GM23338 (cell line): ENCODE results near the gene CNNM2. TPM values are rescaled to one million over a fixed set of nuclear protein-coding genes. Genes with fewer than 3 reads are reported as not detected.

Source experiments
- ATAC-seq: fragments of 200-7000 bp; cut with Tn5 transposase; 3 replicates; pipeline ENCODE4 v1.9.1; 2020
- DNase-seq: peaks from one replicate; pipeline ENCODE4 v3.0.0-alpha.2; 2015; ENCODE audit warnings: low spot score
- H2AFZ ChIP-seq: fragments of 200-600 bp; sonication (generic); 2 replicates; pipeline ENCODE4 v1.8.0; 2016; ENCODE audit warnings: antibody characterized with exemption, mild to moderate bottlenecking, moderate library complexity
- H3F3A ChIP-seq: fragments of 200-600 bp; sonication (generic); replicated peaks from 2 replicates; pipeline ENCODE4 v1.8.0; 2017; ENCODE audit warnings: antibody characterized with exemption, mixed run types, low read depth
- H3K27ac ChIP-seq: fragments of 200-600 bp; sonication (generic); 2 replicates; pipeline ENCODE4 v1.6.1; 2016; ENCODE audit warnings: low read depth
- H3K27me3 ChIP-seq: fragments of 200-600 bp; sonication (generic); 2 replicates; pipeline ENCODE4 v1.8.0; 2016; ENCODE audit warnings: mild to moderate bottlenecking, mixed run types, moderate library complexity; ENCODE audit not compliant: insufficient read depth
- H3K36me3 ChIP-seq: fragments of 200-600 bp; sonication (generic); 2 replicates; pipeline ENCODE4 v1.8.0; 2016; ENCODE audit warnings: mild to moderate bottlenecking; ENCODE audit not compliant: insufficient read depth
- H3K4me1 ChIP-seq: fragments of 200-600 bp; sonication (generic); 2 replicates; pipeline ENCODE4 v1.8.0; 2016; ENCODE audit warnings: mild to moderate bottlenecking, moderate library complexity; ENCODE audit not compliant: insufficient read depth
- H3K4me2 ChIP-seq: fragments of 200-600 bp; sonication (generic); 2 replicates; pipeline ENCODE4 v1.7.1; 2017; ENCODE audit warnings: mixed run types
- H3K4me3 ChIP-seq: fragments of 200-600 bp; sonication (generic); 2 replicates; pipeline ENCODE4 v1.6.1; 2016; ENCODE audit warnings: mixed run types
- H3K79me2 ChIP-seq: fragments of 200-600 bp; sonication (generic); replicated peaks from 2 replicates; pipeline ENCODE4 v1.8.0; 2017; ENCODE audit warnings: mild to moderate bottlenecking; ENCODE audit not compliant: insufficient read depth
- H3K9me2 ChIP-seq: fragments of 200-600 bp; sonication (generic); 2 replicates; pipeline ENCODE4 v1.8.0; 2017; ENCODE audit not compliant: insufficient read depth
- H4K20me1 ChIP-seq: fragments of 200-600 bp; sonication (generic); replicated peaks from 2 replicates; pipeline ENCODE4 v1.8.0; 2017; ENCODE audit warnings: mild to moderate bottlenecking; ENCODE audit not compliant: insufficient read depth
- H3K27ac Mint-ChIP-seq: 2 replicates; pipeline ENCODE4 v1.8.0; 2020; ENCODE audit warnings: inconsistent platforms, mild to moderate bottlenecking, moderate library complexity, mixed read lengths
- H3K27me3 Mint-ChIP-seq: 3 replicates; pipeline ENCODE4 v1.8.0; 2022; ENCODE audit warnings: low read depth, mild to moderate bottlenecking, moderate library complexity, mixed read lengths, inconsistent platforms; ENCODE audit not compliant: insufficient read depth, poor library complexity
- H3K36me3 Mint-ChIP-seq: 3 replicates; pipeline ENCODE4 v1.8.0; 2021; ENCODE audit warnings: low read depth, mild to moderate bottlenecking, inconsistent platforms, moderate library complexity, mixed read lengths
- H3K4me1 Mint-ChIP-seq: 3 replicates; pipeline ENCODE4 v1.8.0; 2020; ENCODE audit warnings: mild to moderate bottlenecking, inconsistent platforms, mixed read lengths
- H3K4me3 Mint-ChIP-seq: 3 replicates; pipeline ENCODE4 v1.8.0; 2021; ENCODE audit warnings: moderate library complexity, mild to moderate bottlenecking, inconsistent platforms, mixed read lengths
- H3K9me3 Mint-ChIP-seq: 3 replicates; pipeline ENCODE4 v1.8.0; 2020; ENCODE audit warnings: moderate library complexity, mild to moderate bottlenecking, inconsistent platforms, mixed read lengths
- ETS1 ChIP-seq: IDR thresholded peaks from 2 replicates; pipeline ENCODE4 v1.6.1; 2016; ENCODE audit warnings: antibody characterized with exemption
- EZH2 ChIP-seq: fragments of 200-600 bp; sonication (generic); IDR thresholded peaks from one replicate; pipeline ENCODE4 v1.8.0; 2017; ENCODE audit warnings: antibody characterized with exemption, mild to moderate bottlenecking, low read depth; ENCODE audit not compliant: unreplicated experiment
- JUNB ChIP-seq: IDR thresholded peaks from one replicate; pipeline ENCODE4 v1.6.1; 2016; ENCODE audit warnings: antibody characterized with exemption; ENCODE audit not compliant: unreplicated experiment
- REST ChIP-seq: IDR thresholded peaks from one replicate; pipeline ENCODE4 v1.6.1; 2018; ENCODE audit warnings: antibody characterized with exemption; ENCODE audit not compliant: unreplicated experiment
- ZNF114 ChIP-seq: fragments of 250-450 bp; sonication (Bioruptor Pico); IDR thresholded peaks from 2 replicates; pipeline ENCODE4 v1.5.0; 2020; ENCODE audit warnings: mild to moderate bottlenecking, moderate library complexity
- ZNF462 ChIP-seq: fragments of 250-450 bp; sonication (Bioruptor Pico); IDR thresholded peaks from 2 replicates; pipeline ENCODE4 v1.5.0; 2020; ENCODE audit warnings: mild to moderate bottlenecking, moderate library complexity
- polyA plus RNA-seq: library from polyadenylated mRNA; unstranded; fragments of >200 nt; fragmentation: Nextera tagmentation; extraction: Ambion mirVana; gene quantifications from 2 replicates; pipeline ENCODE4 v1.2.1, GENCODE V29; 2016
- total RNA-seq: library from RNA; depleted of rRNA; stranded (reverse); fragments of >200 nt; shearing (Covaris generic); gene quantifications from 2 replicates; pipeline ENCODE4 v1.2.3, GENCODE V29; 2014
- TF ChIP-seq, protein P1 (sequence below), 2 experiments: fragments of 200-600 bp in 1 of 2; sonication (generic) in 1 of 2; conservative IDR thresholded peaks; 2 replicates each; pipeline versions ENCODE4 v1.5.1 to v1.6.1; 2016 to 2017; ENCODE audit warnings: antibody characterized with exemption in 2 of 2, low read depth in 2 of 2, mild to moderate bottlenecking in 2 of 2, moderate library complexity in 1 of 2

Gene CNNM2
- total and polyA plus RNA-seq, 2 experiments from 2014 or later, result 4.5 to 31.3 TPM

GRCh38 chr10:103021150-103021899 lies 103.2 kb downstream of the CNNM2 start (continued):
- no peak for TF ChIP-seq ZNF462 (CRISPR knock-in tag)
- TF ChIP-seq, protein P1, sequence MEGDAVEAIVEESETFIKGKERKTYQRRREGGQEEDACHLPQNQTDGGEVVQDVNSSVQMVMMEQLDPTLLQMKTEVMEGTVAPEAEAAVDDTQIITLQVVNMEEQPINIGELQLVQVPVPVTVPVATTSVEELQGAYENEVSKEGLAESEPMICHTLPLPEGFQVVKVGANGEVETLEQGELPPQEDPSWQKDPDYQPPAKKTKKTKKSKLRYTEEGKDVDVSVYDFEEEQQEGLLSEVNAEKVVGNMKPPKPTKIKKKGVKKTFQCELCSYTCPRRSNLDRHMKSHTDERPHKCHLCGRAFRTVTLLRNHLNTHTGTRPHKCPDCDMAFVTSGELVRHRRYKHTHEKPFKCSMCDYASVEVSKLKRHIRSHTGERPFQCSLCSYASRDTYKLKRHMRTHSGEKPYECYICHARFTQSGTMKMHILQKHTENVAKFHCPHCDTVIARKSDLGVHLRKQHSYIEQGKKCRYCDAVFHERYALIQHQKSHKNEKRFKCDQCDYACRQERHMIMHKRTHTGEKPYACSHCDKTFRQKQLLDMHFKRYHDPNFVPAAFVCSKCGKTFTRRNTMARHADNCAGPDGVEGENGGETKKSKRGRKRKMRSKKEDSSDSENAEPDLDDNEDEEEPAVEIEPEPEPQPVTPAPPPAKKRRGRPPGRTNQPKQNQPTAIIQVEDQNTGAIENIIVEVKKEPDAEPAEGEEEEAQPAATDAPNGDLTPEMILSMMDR (conservative IDR thresholded peaks at IDR 0.05; ENCODE audit: low read depth in 2 of 2), result no peak
- no peak for TF ChIP-seq EZH2
- TF ChIP-seq JUNB, result no peak
- no peak for TF ChIP-seq ZNF114 (CRISPR knock-in tag)

- H3K27me3 Mint-ChIP-seq, result peaks cover 2% of the 10 kb centered on the region
- H4K20me1 ChIP-seq, result peaks cover 4% of the 10 kb centered on the region; the same call in 1 of the 2 replicates
- DNase-seq, result no peak
- H3K36me3 Mint-ChIP-seq, result no peaks in the 10 kb centered on the region
- no peaks in the 10 kb centered on the region for H3K36me3 ChIP-seq
- H2AFZ ChIP-seq, result no peak overlapping the region
- no peak overlapping the region for H3K4me2 ChIP-seq
- no peak overlapping the region for H3K4me3 ChIP-seq
- no peaks in the 10 kb centered on the region for H3K9me2 ChIP-seq
- ATAC-seq, result no peak
- H3K9me3 Mint-ChIP-seq, result no peaks in the 10 kb centered on the region; the same call in 2 of the 3 replicates
- H3K4me1 ChIP-seq, result peaks cover under 1% of the 10 kb centered on the region; the same call in 1 of the 2 replicates
- no peak overlapping the region for H3K27ac ChIP-seq
- no peaks in the 10 kb centered on the region for H3K27me3 ChIP-seq
- no peak overlapping the region for H3K27ac Mint-ChIP-seq
- H3K4me1 Mint-ChIP-seq, result peaks cover 17% of the 10 kb centered on the region
- H3K4me3 Mint-ChIP-seq, result no peak overlapping the region
- no peaks in the 10 kb centered on the region for H3F3A ChIP-seq
- no peaks in the 10 kb centered on the region; the same call in 1 of the 2 replicates for H3K79me2 ChIP-seq
- no peak for TF ChIP-seq ETS1
- TF ChIP-seq, protein P1 (conservative IDR thresholded peaks at IDR 0.05; ENCODE audit: low read depth in 2 of 2), result no peak
- no peak for TF ChIP-seq REST
- no peak for TF ChIP-seq JUNB
Measured at GRCh38 chr10:103021900-103022293, 103.8 kb downstream of the CNNM2 start.
